ENCODE data around the gene IL20RA.

IL20RA gene

GRCh38 chr6:137045222-137045789 lies 541 bp upstream of the IL20RA start:
- no peak for FAIRE-seq

- FAIRE-seq = peak; percentile 78
These were observed 927 bp downstream of the IL20RA start for GRCh38 chr6:137043710-137044365.

GRCh38 chr6:137040393-137040792 lies 4.4 kb downstream of the IL20RA start:
- no peak for FAIRE-seq

- no peak for FAIRE-seq
These were observed 5.8 kb downstream of the IL20RA start for GRCh38 chr6:137039010-137039409.

- no peak for FAIRE-seq
These were observed 8.0 kb downstream of the IL20RA start for GRCh38 chr6:137036566-137037300.

GRCh38 chr6:137033828-137034227 lies 10.9 kb downstream of the IL20RA start:
- no peak for FAIRE-seq

- FAIRE-seq = no peak
These were observed 13.6 kb downstream of the IL20RA start for GRCh38 chr6:137031122-137031521.

GRCh38 chr6:137028912-137029311 lies 15.9 kb downstream of the IL20RA start:
- no peak for FAIRE-seq

- FAIRE-seq = no peak
These were observed 18.7 kb downstream of the IL20RA start for GRCh38 chr6:137025786-137026730.

- no peak for FAIRE-seq
These were observed 20.4 kb downstream of the IL20RA start for GRCh38 chr6:137024237-137024990.

- no peak for FAIRE-seq
These were observed 24.0 kb downstream of the IL20RA start for GRCh38 chr6:137020776-137021175.

- no peak for FAIRE-seq
These were observed 25.1 kb downstream of the IL20RA start for GRCh38 chr6:137019476-137020272.

GRCh38 chr6:137017081-137017480 lies 27.7 kb downstream of the IL20RA start:
- no peak for FAIRE-seq

- FAIRE-seq = no peak
These were observed 28.4 kb downstream of the IL20RA start for GRCh38 chr6:137016356-137016755.

- FAIRE-seq = no peak
These were observed 28.8 kb downstream of the IL20RA start for GRCh38 chr6:137015943-137016342.

- FAIRE-seq = peak; percentile 86
These were observed 30.8 kb downstream of the IL20RA start for GRCh38 chr6:137013738-137014602.

GRCh38 chr6:137013031-137013430 lies 31.7 kb downstream of the IL20RA start:
- no peak for FAIRE-seq

- FAIRE-seq = no peak
These were observed 33.4 kb downstream of the IL20RA start for GRCh38 chr6:137011406-137011805.

- FAIRE-seq = no peak
These were observed 34.5 kb downstream of the IL20RA start for GRCh38 chr6:137010128-137010718.

- FAIRE-seq = no peak
These were observed 36.6 kb downstream of the IL20RA start for GRCh38 chr6:137008204-137008603.
